GM12878 (cell line): ENCODE measurements around the gene TJP1. TPM values are rescaled to one million over a fixed set of nuclear protein-coding genes. Genes with fewer than 3 reads are reported as not detected.

Experiments used
- ATAC-seq: fragments of 200-7000 bp; cut with Tn5 transposase; 3 replicates; pipeline ENCODE4 v1.9.1; 2020; ENCODE audit warnings: mild to moderate bottlenecking, moderate library complexity
- BruUV-seq: library from RNA; stranded (reverse); fragments of 400-500 nt; replicated peaks from 2 replicates; lab custom pipeline; 2021; lab: Mats Ljungman, UMichigan
- CTCF ChIA-PET: fragments of 300-600 bp; sonication (Branson Sonifier 250); formaldehyde crosslinking; extraction: SDS; loops from one replicate; lab custom pipeline; 2021; ENCODE audit warnings: inconsistent platforms; lab: Yijun Ruan, JAX
- POLR2A ChIA-PET: fragments of 350-600 bp; formaldehyde crosslinking; extraction: SDS; loops from one replicate; lab custom pipeline; 2021; ENCODE audit warnings: inconsistent platforms; lab: Charles Lee
- RAD21 ChIA-PET: fragments of 300-600 bp; sonication (Branson Sonifier 250); formaldehyde crosslinking; loops from one replicate; lab custom pipeline; 2023; ENCODE audit warnings: antibody characterized with exemption; ENCODE audit not compliant: unreplicated experiment; lab: Charles Lee
- SMC1A ChIA-PET: fragments of 300-600 bp; sonication (Branson Sonifier 250); formaldehyde crosslinking; loops from one replicate; lab custom pipeline; 2023; ENCODE audit not compliant: unreplicated experiment, uncharacterized antibody; lab: Charles Lee
- DNase-seq: peaks from one replicate; pipeline ENCODE4 v3.0.0-alpha.2; 2011; ENCODE audit warnings: low read depth, low spot score
- FAIRE-seq: peaks from 3 replicates; lab custom pipeline; 2011; peaks lifted over from hg19 to GRCh38; lab: Jason Lieb, UNC
- H2AFZ ChIP-seq: 2 replicates; pipeline ENCODE4 v1.6.0; 2011; ENCODE audit warnings: low read depth, low read length, control low read depth; ENCODE audit not compliant: control insufficient read depth
- H3K27ac ChIP-seq: 2 replicates; pipeline ENCODE4 v1.5.1; 2011; ENCODE audit warnings: control low read depth; ENCODE audit not compliant: control insufficient read depth, insufficient read depth
- H3K27me3 ChIP-seq, 2 experiments: replicated peaks in 1 of 2; 2 replicates each; pipeline versions ENCODE4 v1.6.0 to v1.6.1; 2011; ENCODE audit warnings: low read length in 1 of 2; ENCODE audit not compliant: control insufficient read depth in 2 of 2, insufficient read depth in 2 of 2
- H3K36me3 ChIP-seq, 2 experiments: 2 replicates each; pipeline ENCODE4 v1.5.1; 2011; ENCODE audit warnings: low read length in 1 of 2; ENCODE audit not compliant: control insufficient read depth in 2 of 2, insufficient read depth in 2 of 2
- H3K4me1 ChIP-seq: 2 replicates; pipeline ENCODE4 v1.6.1; 2011; ENCODE audit warnings: mild to moderate bottlenecking, low read length, moderate library complexity, mixed read lengths; ENCODE audit not compliant: control insufficient read depth, insufficient read depth
- H3K4me2 ChIP-seq: 2 replicates; pipeline ENCODE4 v1.6.0; 2011; ENCODE audit warnings: control low read depth; ENCODE audit not compliant: control insufficient read depth, insufficient read depth
- H3K4me3 ChIP-seq: fragments of 200-600 bp; sonication (generic); 2 replicates; pipeline ENCODE4 v1.5.1; 2016
- H3K79me2 ChIP-seq: 2 replicates; pipeline ENCODE4 v1.6.0; 2011; ENCODE audit warnings: low read length; ENCODE audit not compliant: control insufficient read depth, insufficient read depth
- H3K9ac ChIP-seq: 2 replicates; pipeline ENCODE4 v1.8.0; 2011; ENCODE audit warnings: low read length, control low read depth, mixed read lengths; ENCODE audit not compliant: control insufficient read depth, insufficient read depth
- H3K9me3 ChIP-seq: replicated peaks from 3 replicates; pipeline ENCODE4 v1.5.1; 2011; ENCODE audit warnings: mild to moderate bottlenecking, low read length; ENCODE audit not compliant: control insufficient read depth, insufficient read depth
- H4K20me1 ChIP-seq: 2 replicates; pipeline ENCODE4 v1.6.0; 2011; ENCODE audit not compliant: control insufficient read depth, insufficient read depth
- EGR1 ChIP-seq, 2 experiments: IDR thresholded peaks; 1 replicate in 1 of 2; 2 replicates in 1 of 2; pipeline ENCODE4 v1.6.1; 2011 to 2012; ENCODE audit warnings: low read depth in 2 of 2, low read length in 2 of 2, borderline replicate concordance in 1 of 2, mild to moderate bottlenecking in 1 of 2, moderate library complexity in 1 of 2
- HCFC1 ChIP-seq: fragments of 150-350 bp; IDR thresholded peaks from 2 replicates; pipeline ENCODE4 v1.6.1; 2014; ENCODE audit warnings: low read length
- KDM1A ChIP-seq: fragments of 200-600 bp; sonication (generic); IDR thresholded peaks from 2 replicates; pipeline ENCODE4 v1.6.1; 2016; ENCODE audit warnings: borderline replicate concordance
- LARP7 ChIP-seq: fragments of 450-650 bp; IDR thresholded peaks from 2 replicates; pipeline ENCODE4 v1.6.1; 2017; ENCODE audit warnings: mild to moderate bottlenecking
- NRF1 ChIP-seq: conservative IDR thresholded peaks from 2 replicates; pipeline ENCODE4 v1.6.1; 2011; ENCODE audit warnings: mild to moderate bottlenecking, low read depth, low read length, improper control_type of control experiment
- POU2F2 ChIP-seq: IDR thresholded peaks from 3 replicates; pipeline ENCODE4 v1.6.1; 2011; ENCODE audit warnings: low read depth, mild to moderate bottlenecking, low read length, borderline replicate concordance
- PRDM15 ChIP-seq: fragments of 450-650 bp; formaldehyde crosslinking; IDR thresholded peaks from 2 replicates; pipeline ENCODE4 v1.4.0; 2020; ENCODE audit warnings: mild to moderate bottlenecking, moderate library complexity
- SKIL ChIP-seq: fragments of 450-650 bp; IDR thresholded peaks from 2 replicates; pipeline ENCODE4 v1.6.1; 2017; ENCODE audit warnings: mild to moderate bottlenecking, low read depth, inconsistent platforms; ENCODE audit not compliant: poor library complexity, severe bottlenecking
- ZNF24 ChIP-seq: fragments of 450-650 bp; IDR thresholded peaks from 2 replicates; pipeline ENCODE4 v1.6.1; 2017; ENCODE audit warnings: antibody characterized with exemption, mild to moderate bottlenecking
- WGBS: methylation state at CpG from one replicate; pipeline ENCODE4 v1.1.6; 2016; ENCODE audit warnings: low lambda C conversion rate; ENCODE audit not compliant: insufficient replicate concordance, insufficient coverage; ENCODE audit errors: missing lambda C conversion rate; 5-methylcytosine and 5-hydroxymethylcytosine counted together
- in situ Hi-C: fragments of 300-500 bp; cut with MboI; formaldehyde crosslinking; loops from 9 replicates; pipeline ENCODE4 v1.14.3; 2018; ENCODE audit warnings: mixed read lengths
- intact Hi-C: fragments of 100-400 bp; cut with micrococcal nuclease; formaldehyde crosslinking; loops from one replicate; pipeline ENCODE4 v1.14.2; 2022; ENCODE audit not compliant: unreplicated experiment
- polyA plus RNA-seq, 11 experiments: library from polyadenylated mRNA; depleted of rRNA in 4 of 11; unstranded in 6 of 11; stranded (reverse) in 5 of 11; fragments of >200 nt; fragmentation: Nextera tagmentation in 4 of 11; fragmentation: Illumina TruSeq in 1 of 11; extraction: Ambion mirVana in 4 of 11; extraction: Trizol in 1 of 11; gene quantifications; 1 replicate in 1 of 11; 2 replicates in 10 of 11; pipeline versions ENCODE4 v1.2.1 to v1.2.3, GENCODE V29; 2011 to 2016; ENCODE audit warnings: inconsistent platforms in 2 of 11, missing spikeins in 2 of 11, low read depth in 1 of 11
- total RNA-seq, 4 experiments: library from RNA; depleted of rRNA in 3 of 4; stranded (reverse); fragments of >200 nt in 3 of 4; fragmentation: Illumina TruSeq in 1 of 4; extraction: Trizol in 1 of 4; gene quantifications; 2 replicates each; pipeline versions ENCODE4 v1.2.1 to v1.2.3, GENCODE V29; 2013 to 2021
- TF ChIP-seq, protein P1 (sequence below): fragments of 450-650 bp; IDR thresholded peaks from 2 replicates; pipeline ENCODE4 v1.6.1; 2017; ENCODE audit warnings: mild to moderate bottlenecking

Gene TJP1
- total and polyA plus RNA-seq, 10 of the 15 experiments (the other 5 are each of a cell fraction or from before 2014, with no cell fraction given) = 0.01 to 0.49 (median 0.08) TPM; not detected in 7

DNA sequence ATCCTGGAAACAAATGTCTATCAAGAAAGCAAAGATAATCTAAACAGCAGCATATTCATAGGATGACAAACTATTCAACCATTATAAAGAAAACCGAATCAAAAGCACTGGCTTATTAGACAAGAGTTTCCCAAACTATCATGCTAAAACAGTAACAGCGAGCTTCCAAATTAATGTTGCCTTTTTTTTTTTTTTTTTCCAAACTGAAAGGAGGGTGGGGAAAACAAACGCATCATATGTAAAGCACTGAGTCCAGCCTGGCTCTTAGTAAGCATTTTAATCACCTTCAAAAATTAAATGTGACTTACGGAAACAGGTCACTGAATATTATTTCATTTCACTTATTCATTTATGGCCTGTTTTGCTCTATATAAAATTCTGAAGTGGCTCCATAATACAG is 2.3 kb downstream of the TJP1 start:
- POLR2A ChIA-PET = no interaction called here
- Histone ChIP-seq H3K36me3 (no peaks in the 10 kb centered on the region), H3K79me2 (no peaks in the 10 kb centered on the region), H3K9me3 (no peaks in the 10 kb centered on the region; the same call in 2 of the 3 replicates), H3K4me3 (no peak overlapping the region), H3K9ac (no peak overlapping the region), H3K27me3 (peaks cover 0 to 7% of the 10 kb centered on the region in 2 experiments; a peak in 2 of 4 replicates), H3K4me1 (no peaks in the 10 kb centered on the region), H3K4me2 (no peak overlapping the region), H4K20me1 (no peaks in the 10 kb centered on the region), H2AFZ (no peak overlapping the region), H3K27ac (no peak overlapping the region)
- FAIRE-seq = no peak
- intact Hi-C loops = loop anchor here (10.0 kb wide), 1 partner anchor 55 kb away; no protein-coding TSS in a partner anchor
- WGBS = 46% methylated on average over 4 of the region's 4 CpGs
- no peak for ATAC-seq
- BruUV-seq = no TSS peak
- in situ Hi-C loops = no loop called here
- SMC1A ChIA-PET = no interaction called here
- RAD21 ChIA-PET = no interaction called here
- no peak for TF ChIP-seq KDM1A
- no peak for TF ChIP-seq ZNF24
- no peak for TF ChIP-seq POU2F2
- TF ChIP-seq NRF1 = no peak
- CTCF ChIA-PET = no interaction called here
- DNase-seq = no peak

DNA sequence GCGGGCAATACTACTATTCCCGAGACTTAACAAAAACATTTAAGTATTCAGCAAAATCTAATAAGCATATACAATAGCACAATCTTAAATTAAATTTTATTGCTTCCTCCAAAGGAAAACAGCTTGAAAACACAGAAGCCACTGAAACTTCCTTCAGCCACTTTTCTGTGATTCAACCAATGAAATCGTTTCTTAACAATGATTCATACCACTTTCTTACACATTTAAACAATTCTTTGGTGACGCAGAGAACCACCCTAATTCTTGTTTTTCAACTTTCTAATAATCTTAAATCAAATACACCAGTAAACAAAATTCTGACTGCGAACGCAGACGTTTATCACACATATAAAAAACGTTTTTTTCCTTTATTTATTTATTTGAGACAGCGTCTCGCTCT is 4.1 kb downstream of the TJP1 start:
- FAIRE-seq (no peak), DNase-seq (no peak), ATAC-seq (no peak)
- Histone ChIP-seq H4K20me1 (no peaks in the 10 kb centered on the region), H3K4me3 (no peak overlapping the region), H2AFZ (no peak overlapping the region), H3K9me3 (no peaks in the 10 kb centered on the region; the same call in 2 of the 3 replicates), H3K36me3 (no peaks in the 10 kb centered on the region), H3K4me1 (no peaks in the 10 kb centered on the region), H3K79me2 (no peaks in the 10 kb centered on the region), H3K9ac (no peak overlapping the region), H3K27me3 (peaks cover 0 to 6% of the 10 kb centered on the region in 2 experiments; a peak in 2 of 4 replicates), H3K27ac (no peak overlapping the region), H3K4me2 (no peak overlapping the region)
- ChIA-PET CTCF (no interaction called here), POLR2A (no interaction called here), SMC1A (no interaction called here), RAD21 (no interaction called here)
- intact Hi-C loops = no loop called here
- in situ Hi-C loops = no loop called here
- 59% methylated on average over 10 of the region's 10 CpGs for WGBS
- no TSS peak for BruUV-seq
- TF ChIP-seq EGR1 (IDR thresholded peaks at IDR 0.05; ENCODE audit: borderline replicate concordance in 1 of 2, low read depth in 2 of 2, low read length in 2 of 2) = no peak
- TF ChIP-seq HCFC1 = no peak
- no peak for TF ChIP-seq SKIL
- no peak for TF ChIP-seq PRDM15 (CRISPR knock-in tag)
- TF ChIP-seq, protein P1, sequence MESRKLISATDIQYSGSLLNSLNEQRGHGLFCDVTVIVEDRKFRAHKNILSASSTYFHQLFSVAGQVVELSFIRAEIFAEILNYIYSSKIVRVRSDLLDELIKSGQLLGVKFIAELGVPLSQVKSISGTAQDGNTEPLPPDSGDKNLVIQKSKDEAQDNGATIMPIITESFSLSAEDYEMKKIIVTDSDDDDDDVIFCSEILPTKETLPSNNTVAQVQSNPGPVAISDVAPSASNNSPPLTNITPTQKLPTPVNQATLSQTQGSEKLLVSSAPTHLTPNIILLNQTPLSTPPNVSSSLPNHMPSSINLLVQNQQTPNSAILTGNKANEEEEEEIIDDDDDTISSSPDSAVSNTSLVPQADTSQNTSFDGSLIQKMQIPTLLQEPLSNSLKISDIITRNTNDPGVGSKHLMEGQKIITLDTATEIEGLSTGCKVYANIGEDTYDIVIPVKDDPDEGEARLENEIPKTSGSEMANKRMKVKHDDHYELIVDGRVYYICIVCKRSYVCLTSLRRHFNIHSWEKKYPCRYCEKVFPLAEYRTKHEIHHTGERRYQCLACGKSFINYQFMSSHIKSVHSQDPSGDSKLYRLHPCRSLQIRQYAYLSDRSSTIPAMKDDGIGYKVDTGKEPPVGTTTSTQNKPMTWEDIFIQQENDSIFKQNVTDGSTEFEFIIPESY = no peak
- no peak for TF ChIP-seq LARP7
